Choroid plexus epithelial cell (primary cell): ENCODE measurements around the gene CCL26.
"Not testable (repeated sequence)": the region's sequence is repeated elsewhere in the genome, so short reads cannot be mapped to it uniquely, and the experiment has no call there.

Experiments
- DNase-seq: peaks from one replicate; pipeline ENCODE4 v3.0.0-alpha.2; 2010; ENCODE audit warnings: low read depth
- H3K4me3 ChIP-seq: 2 replicates; pipeline ENCODE4 v1.5.1; 2011; ENCODE audit warnings: low read depth, mild to moderate bottlenecking, control low read depth, low read length, moderate library complexity
- CTCF ChIP-seq: conservative IDR thresholded peaks from 2 replicates; pipeline ENCODE4 v1.5.1; 2011; ENCODE audit warnings: low read depth, mild to moderate bottlenecking, control low read depth, inconsistent platforms, low read length, moderate library complexity

Gene CCL26

GRCh38 chr7:75793676-75794075 lies 21.7 kb upstream of the CCL26 start:
- H3K4me3 ChIP-seq, result no peak overlapping the region
- TF ChIP-seq CTCF, result no peak
- no peak for DNase-seq

GRCh38 chr7:75792567-75792966 lies 20.6 kb upstream of the CCL26 start:
- DNase-seq, H3K4me3 ChIP-seq: not testable (repeated sequence)

- no peak for DNase-seq
- H3K4me3 ChIP-seq, result no peak overlapping the region
- TF ChIP-seq CTCF, result no peak
Measured at GRCh38 chr7:75789361-75789924, 17.4 kb upstream of the CCL26 start.

GRCh38 chr7:75788154-75788847 lies 16.3 kb upstream of the CCL26 start:
- not testable (repeated sequence) for DNase-seq, H3K4me3 ChIP-seq

GRCh38 chr7:75783058-75783457 lies 11.0 kb upstream of the CCL26 start:
- H3K4me3 ChIP-seq, DNase-seq: not testable (repeated sequence)

- DNase-seq, result not testable (repeated sequence)
Measured at GRCh38 chr7:75780647-75781273, 8.7 kb upstream of the CCL26 start.

GRCh38 chr7:75779516-75779915 lies 7.5 kb upstream of the CCL26 start:
- H3K4me3 ChIP-seq, DNase-seq: not testable (repeated sequence)

More at GRCh38 chr7:75780647-75781273, 8.7 kb upstream of the CCL26 start:
- H3K4me3 ChIP-seq, result not testable (repeated sequence)

DNA sequence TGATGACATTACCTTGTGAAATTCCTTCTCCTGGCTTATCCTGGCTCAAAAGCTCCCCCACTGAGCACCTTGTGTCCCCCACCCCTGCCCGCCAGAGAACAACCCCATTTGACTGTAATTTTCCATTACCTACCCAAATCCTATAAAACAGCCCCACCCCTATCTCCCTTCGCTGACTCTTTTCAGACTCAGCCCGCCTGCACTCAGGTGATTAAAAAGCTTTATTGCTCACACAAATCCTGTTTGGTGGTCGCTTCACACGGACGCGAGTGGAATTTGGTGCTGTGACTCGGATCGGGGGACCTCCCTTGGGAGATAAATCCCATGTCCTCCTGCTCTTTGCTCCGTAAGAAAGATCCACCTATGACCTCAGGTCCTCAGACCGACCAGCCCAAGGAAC lies 7.0 kb upstream of the CCL26 start:
- not testable (repeated sequence) for H3K4me3 ChIP-seq, DNase-seq

- peak; percentile 79 for DNase-seq
- H3K4me3 ChIP-seq, result no peak overlapping the region
- no peak for TF ChIP-seq CTCF
Measured at GRCh38 chr7:75776295-75776971, 4.4 kb upstream of the CCL26 start.

DNA sequence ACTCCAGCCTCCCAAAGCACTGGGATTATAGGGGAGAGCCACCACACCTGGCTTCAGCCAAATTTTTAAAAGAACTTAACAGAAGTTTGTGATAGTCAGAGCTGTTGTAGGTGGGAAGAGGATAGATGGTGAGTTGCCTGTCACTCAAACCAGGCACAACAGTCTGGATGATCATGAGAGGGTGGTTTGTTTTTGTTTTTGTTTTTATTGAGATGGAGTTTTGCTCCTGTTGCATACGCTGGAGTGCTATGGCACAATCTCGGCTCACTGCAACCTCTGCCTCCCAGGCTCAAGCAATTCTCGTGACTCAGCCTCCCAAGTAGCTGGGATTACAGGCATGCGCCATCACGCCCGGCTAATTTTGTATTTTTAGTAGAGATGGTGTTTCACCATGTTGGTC lies 1.9 kb upstream of the CCL26 start:
- not testable (repeated sequence) for DNase-seq, H3K4me3 ChIP-seq

DNA sequence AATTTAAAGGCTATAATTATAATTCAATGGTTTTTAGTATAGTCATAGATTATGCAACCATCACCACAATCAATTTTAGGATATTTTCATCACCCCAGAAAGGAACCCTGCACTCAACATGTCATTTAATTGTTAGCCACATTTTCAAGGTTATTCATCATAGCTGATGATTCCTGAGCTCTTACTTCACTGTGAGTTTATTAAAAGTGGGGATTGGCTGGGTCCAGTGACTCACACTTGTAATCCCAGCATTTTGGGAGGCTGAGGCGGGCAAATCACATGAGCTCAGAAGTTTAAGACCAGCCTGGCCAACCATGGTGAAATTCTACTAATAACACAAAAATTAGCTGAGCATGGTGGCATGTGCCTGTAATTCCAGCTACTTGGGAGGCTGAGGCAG lies 787 bp downstream of the CCL26 start:
- no peak for TF ChIP-seq CTCF
- DNase-seq, result peak; percentile 52

More for the DNA sequence above, 787 bp downstream of the CCL26 start:
- H3K4me3 ChIP-seq, result no peak overlapping the region
